ENCODE measurements around the gene HOXA11.

DNA sequence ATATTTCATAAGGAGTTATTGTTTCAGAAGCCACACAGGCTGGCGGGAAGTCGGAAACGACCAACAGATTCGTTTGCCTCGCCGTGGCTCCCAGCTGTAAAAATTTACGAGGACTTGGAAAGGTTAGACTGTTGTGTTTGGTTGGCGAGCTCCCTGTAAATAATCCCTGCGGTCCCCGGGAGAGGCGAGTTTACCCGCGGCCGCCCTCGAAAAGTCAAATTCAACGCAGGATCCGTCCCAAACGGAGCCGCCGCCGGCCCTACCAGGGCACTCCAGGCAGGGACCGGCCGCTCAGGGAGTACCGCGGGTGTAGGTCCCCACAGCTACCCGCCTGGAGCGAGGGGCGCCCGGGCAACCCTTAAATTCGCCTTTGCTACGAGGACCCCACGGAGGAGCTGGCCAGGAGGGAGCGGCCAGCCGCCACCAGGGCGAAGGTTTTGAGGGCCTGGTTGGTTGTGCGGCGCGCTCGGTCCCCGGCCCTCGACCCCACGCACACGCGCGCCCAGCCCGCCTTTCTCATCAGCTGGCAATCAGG is 19.0 kb downstream of the HOXA11 start:
- TF ChIP-seq, protein P1, sequence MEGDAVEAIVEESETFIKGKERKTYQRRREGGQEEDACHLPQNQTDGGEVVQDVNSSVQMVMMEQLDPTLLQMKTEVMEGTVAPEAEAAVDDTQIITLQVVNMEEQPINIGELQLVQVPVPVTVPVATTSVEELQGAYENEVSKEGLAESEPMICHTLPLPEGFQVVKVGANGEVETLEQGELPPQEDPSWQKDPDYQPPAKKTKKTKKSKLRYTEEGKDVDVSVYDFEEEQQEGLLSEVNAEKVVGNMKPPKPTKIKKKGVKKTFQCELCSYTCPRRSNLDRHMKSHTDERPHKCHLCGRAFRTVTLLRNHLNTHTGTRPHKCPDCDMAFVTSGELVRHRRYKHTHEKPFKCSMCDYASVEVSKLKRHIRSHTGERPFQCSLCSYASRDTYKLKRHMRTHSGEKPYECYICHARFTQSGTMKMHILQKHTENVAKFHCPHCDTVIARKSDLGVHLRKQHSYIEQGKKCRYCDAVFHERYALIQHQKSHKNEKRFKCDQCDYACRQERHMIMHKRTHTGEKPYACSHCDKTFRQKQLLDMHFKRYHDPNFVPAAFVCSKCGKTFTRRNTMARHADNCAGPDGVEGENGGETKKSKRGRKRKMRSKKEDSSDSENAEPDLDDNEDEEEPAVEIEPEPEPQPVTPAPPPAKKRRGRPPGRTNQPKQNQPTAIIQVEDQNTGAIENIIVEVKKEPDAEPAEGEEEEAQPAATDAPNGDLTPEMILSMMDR (IDR thresholded peaks at IDR 0.05), result no peak
- TF ChIP-seq POLR2A (IDR thresholded peaks at IDR 0.05), result no peak
